HL-60/S4 treated with phorbol 12-myristate 13-acetate at 8.2 ng/mL for 4 days and 3 days (cell line): ENCODE results near the gene CST3.
"Not testable (repeated sequence)": the region's sequence is repeated elsewhere in the genome, so short reads cannot be mapped to it uniquely, and the experiment has no call there.

Experiments
- in situ Hi-C: fragments of 300-500 bp; cut with MboI; formaldehyde crosslinking; loops from 2 replicates; pipeline ENCODE4 v1.15.0; 2022; ENCODE audit warnings: low sequenced_read_pairs

Gene CST3

GRCh38 chr20:23637282-23638221 lies at the start of gene CST3:
Gene CST3 (minus strand): TSS chr20:23637955. CDS start chr20:23637862, 93 bp downstream.
- in situ Hi-C loops = no loop called here

GRCh38 chr20:23686046-23686750 lies 48.4 kb upstream of the CST3 start:
- in situ Hi-C loops = no loop called here

GRCh38 chr20:23685529-23685896 lies 47.8 kb upstream of the CST3 start:
- in situ Hi-C loops = not testable (repeated sequence)

GRCh38 chr20:23684261-23684660 lies 46.5 kb upstream of the CST3 start:
- in situ Hi-C loops = no loop called here

- in situ Hi-C loops = no loop called here
Measured at GRCh38 chr20:23683807-23684206, 46.1 kb upstream of the CST3 start.

- in situ Hi-C loops = no loop called here
Measured at GRCh38 chr20:23683281-23683680, 45.5 kb upstream of the CST3 start.

GRCh38 chr20:23680146-23680545 lies 42.4 kb upstream of the CST3 start:
- in situ Hi-C loops = no loop called here

GRCh38 chr20:23679133-23680092 lies 41.7 kb upstream of the CST3 start:
- in situ Hi-C loops = no loop called here

GRCh38 chr20:23673209-23673608 lies 35.5 kb upstream of the CST3 start:
- in situ Hi-C loops = no loop called here

GRCh38 chr20:23672158-23672557 lies 34.4 kb upstream of the CST3 start:
- in situ Hi-C loops = no loop called here

- in situ Hi-C loops = no loop called here
Measured at GRCh38 chr20:23671479-23671878, 33.7 kb upstream of the CST3 start.

- in situ Hi-C loops = no loop called here
Measured at GRCh38 chr20:23670361-23670760, 32.6 kb upstream of the CST3 start.

- in situ Hi-C loops = no loop called here
Measured at GRCh38 chr20:23669866-23670265, 32.1 kb upstream of the CST3 start.

GRCh38 chr20:23669327-23669726 lies 31.6 kb upstream of the CST3 start:
- in situ Hi-C loops = no loop called here

- in situ Hi-C loops = no loop called here
Measured at GRCh38 chr20:23668477-23668951, 30.8 kb upstream of the CST3 start.

GRCh38 chr20:23667666-23668065 lies 29.9 kb upstream of the CST3 start:
- in situ Hi-C loops = no loop called here

- in situ Hi-C loops = no loop called here
Measured at GRCh38 chr20:23666698-23667097, 28.9 kb upstream of the CST3 start.

- in situ Hi-C loops = no loop called here
Measured at GRCh38 chr20:23666189-23666588, 28.4 kb upstream of the CST3 start.

GRCh38 chr20:23664954-23665353 lies 27.2 kb upstream of the CST3 start:
- in situ Hi-C loops = no loop called here

GRCh38 chr20:23664046-23664445 lies 26.3 kb upstream of the CST3 start:
- in situ Hi-C loops = not testable (repeated sequence)

- in situ Hi-C loops = no loop called here
Measured at GRCh38 chr20:23663180-23663579, 25.4 kb upstream of the CST3 start.
